CD4-positive, CD25-positive, alpha-beta regulatory T cell (primary cell): ENCODE results near the gene OR52N2. TPM values are rescaled to one million over a fixed set of nuclear protein-coding genes. Genes with fewer than 3 reads are reported as not detected.

Source experiments
- ATAC-seq, 2 donors: fragments of 150-1000 bp; cut with Tn5 transposase; one replicate each; pipeline ENCODE4 v1.10.0; 2021; ENCODE audit warnings: low read depth in 2 of 2, moderate number of reproducible peaks in 2 of 2, moderate library complexity in 1 of 2
- DNase-seq, 3 donors: peaks; one replicate each; pipeline versions ENCODE4 v3.0.0 to v3.0.0-alpha.2; 2012 to 2022; ENCODE audit warnings: mixed read lengths in 1 of 3
- H3K27ac ChIP-seq: one replicate; pipeline ENCODE4 v1.7.0; 2013; ENCODE audit warnings: mild to moderate bottlenecking, low read length; ENCODE audit not compliant: insufficient read depth, poor library complexity, severe bottlenecking
- H3K27me3 ChIP-seq: one replicate; pipeline ENCODE4 v1.7.0; 2013; ENCODE audit warnings: low read length; ENCODE audit not compliant: control insufficient read depth, insufficient read depth
- H3K36me3 ChIP-seq: one replicate; pipeline ENCODE4 v1.7.0; 2013; ENCODE audit warnings: mild to moderate bottlenecking, low read length, moderate library complexity; ENCODE audit not compliant: control insufficient read depth, insufficient read depth
- H3K4me1 ChIP-seq: 2 replicates; pipeline ENCODE4 v1.7.0; 2013; ENCODE audit warnings: mild to moderate bottlenecking, low read length; ENCODE audit not compliant: insufficient read depth, control insufficient read depth, poor library complexity, severe bottlenecking
- H3K4me3 ChIP-seq: one replicate; pipeline ENCODE4 v1.7.0; 2013; ENCODE audit warnings: low read depth, mild to moderate bottlenecking, low read length, moderate library complexity
- H3K9me3 ChIP-seq, 2 experiments: 1 replicate in 1 of 2; 2 replicates in 1 of 2; pipeline ENCODE4 v1.7.0; 2013; ENCODE audit warnings: low read length in 2 of 2, mild to moderate bottlenecking in 1 of 2, moderate library complexity in 1 of 2; ENCODE audit not compliant: control insufficient read depth in 2 of 2
- H3K27ac Mint-ChIP-seq, 3 donors: one replicate each; pipeline ENCODE4 v1.8.0; 2020 to 2022; ENCODE audit warnings: mild to moderate bottlenecking in 3 of 3, mixed read lengths in 3 of 3, moderate library complexity in 2 of 3
- H3K27me3 Mint-ChIP-seq: one replicate; pipeline ENCODE4 v1.8.0; 2022; ENCODE audit warnings: mild to moderate bottlenecking, mixed read lengths
- H3K36me3 Mint-ChIP-seq: one replicate; pipeline ENCODE4 v1.8.0; 2020; ENCODE audit warnings: mixed read lengths
- H3K4me1 Mint-ChIP-seq, 4 donors: one replicate each; pipeline ENCODE4 v1.8.0; 2020 to 2022; ENCODE audit warnings: mixed read lengths in 4 of 4, mild to moderate bottlenecking in 1 of 4
- H3K4me3 Mint-ChIP-seq, 4 donors: one replicate each; pipeline ENCODE4 v1.8.0; 2020 to 2022; ENCODE audit warnings: mild to moderate bottlenecking in 4 of 4, mixed read lengths in 4 of 4, moderate library complexity in 3 of 4
- H3K9me3 Mint-ChIP-seq, 7 donors: one replicate each; pipeline ENCODE4 v1.8.0; 2020 to 2022; ENCODE audit warnings: mixed read lengths in 7 of 7, mild to moderate bottlenecking in 3 of 7, moderate library complexity in 2 of 7
- polyA plus RNA-seq, 4 donors: library from polyadenylated mRNA; unstranded; fragments of 300-500 nt; fragmentation: Illumina TruSeq; gene quantifications; one replicate each; pipeline ENCODE4 v1.2.3, GENCODE V29; 2021
- total RNA-seq: library from RNA; stranded (reverse); gene quantifications from one replicate; pipeline ENCODE4 v1.2.3, GENCODE V29; 2022

Gene OR52N2
- total RNA-seq (not detected), polyA plus RNA-seq (not detected)

GRCh38 chr11:5808500-5809121 lies at the start of gene OR52N2:
OR52N2 (plus strand) TSS chr11:5808924; CDS start chr11:5820336, 11,412 bp downstream.
- DNase-seq = peak; percentile 54 to 69 (median 65)
- no peaks in the 10 kb centered on the region for H3K9me3 ChIP-seq
- peaks cover 8% of the 10 kb centered on the region for H3K27me3 ChIP-seq
- Mint-ChIP-seq H3K27ac (peak within 1 kb of the TSS in 1 of 3 donors; percentile 80), H3K9me3 (peaks cover 0 to 7% (median 0%) of the 10 kb centered on the region in 7 donors), H3K27me3 (peaks cover 29% of the 10 kb centered on the region), H3K36me3 (no peaks in the 10 kb centered on the region), H3K4me3 (peak within 1 kb of the TSS; percentile 43 to 93 (median 88)), H3K4me1 (peaks cover 0 to 15% (median 9%) of the 10 kb centered on the region in 4 donors)
- no peaks in the 10 kb centered on the region for H3K36me3 ChIP-seq
- ATAC-seq = peak; percentile 73 to 80
- H3K4me3 ChIP-seq = peak within 1 kb of the TSS; percentile 68
- peaks cover 9% of the 10 kb centered on the region for H3K4me1 ChIP-seq
- H3K27ac ChIP-seq = no peak within 1 kb of the TSS

GRCh38 chr11:5767056-5767455 lies 41.7 kb upstream of the OR52N2 start:
- Mint-ChIP-seq H3K9me3 (peaks cover 0 to 3% (median 0%) of the 10 kb centered on the region in 7 donors), H3K4me3 (no peak overlapping the region), H3K27ac (no peak overlapping the region), H3K36me3 (no peaks in the 10 kb centered on the region), H3K4me1 (no peaks in the 10 kb centered on the region), H3K27me3 (peaks cover 7% of the 10 kb centered on the region)
- Histone ChIP-seq H3K9me3 (no peaks in the 10 kb centered on the region), H3K4me1 (no peaks in the 10 kb centered on the region), H3K36me3 (no peaks in the 10 kb centered on the region), H3K4me3 (no peak overlapping the region), H3K27me3 (no peaks in the 10 kb centered on the region), H3K27ac (no peak overlapping the region)
- DNase-seq = no peak
- ATAC-seq = no peak

- Histone ChIP-seq H3K4me1 (no peaks in the 10 kb centered on the region), H3K36me3 (no peaks in the 10 kb centered on the region), H3K4me3 (no peak within 1 kb of the TSS), H3K9me3 (peaks cover 0 to 3% of the 10 kb centered on the region in 2 experiments), H3K27me3 (peaks cover 5% of the 10 kb centered on the region), H3K27ac (no peak within 1 kb of the TSS)
- no peak for DNase-seq
- H3K27me3 Mint-ChIP-seq = peaks cover 17% of the 10 kb centered on the region
- peaks cover 0 to 3% (median 0%) of the 10 kb centered on the region in 7 donors for H3K9me3 Mint-ChIP-seq
- H3K4me1 Mint-ChIP-seq = peaks cover 0 to 3% (median 0%) of the 10 kb centered on the region in 4 donors
- H3K36me3 Mint-ChIP-seq = no peaks in the 10 kb centered on the region
- no peak within 1 kb of the TSS for H3K27ac Mint-ChIP-seq
- no peak within 1 kb of the TSS for H3K4me3 Mint-ChIP-seq
- no peak for ATAC-seq
Measured at GRCh38 chr11:5783255-5783654, 25.5 kb upstream of the OR52N2 start, which contains the start of gene OR52N5. OR52N5 (minus strand) TSS chr11:5783355; CDS start chr11:5778634, 4,721 bp downstream.

- Mint-ChIP-seq H3K4me3 (no peak within 1 kb of the TSS), H3K9me3 (peaks cover 0 to 1% (median 0%) of the 10 kb centered on the region in 7 donors), H3K4me1 (no peaks in the 10 kb centered on the region), H3K27ac (no peak within 1 kb of the TSS), H3K27me3 (peaks cover 6% of the 10 kb centered on the region), H3K36me3 (no peaks in the 10 kb centered on the region)
- Histone ChIP-seq H3K4me3 (no peak within 1 kb of the TSS), H3K9me3 (no peaks in the 10 kb centered on the region), H3K27ac (no peak within 1 kb of the TSS), H3K4me1 (no peaks in the 10 kb centered on the region), H3K36me3 (no peaks in the 10 kb centered on the region), H3K27me3 (no peaks in the 10 kb centered on the region)
- DNase-seq = no peak
- no peak for ATAC-seq
Measured at GRCh38 chr11:5791165-5791564, 17.6 kb upstream of the OR52N2 start, which contains the start of gene OR52N1. OR52N1 (minus strand) TSS chr11:5791265; CDS start chr11:5788816, 2,449 bp downstream.

- H3K36me3 Mint-ChIP-seq = no peaks in the 10 kb centered on the region
- H3K4me3 ChIP-seq = no peak overlapping the region
- no peaks in the 10 kb centered on the region for H3K4me1 ChIP-seq
- no peak overlapping the region for H3K4me3 Mint-ChIP-seq
- H3K27ac ChIP-seq = no peak overlapping the region
- peaks cover 0 to 1% (median 0%) of the 10 kb centered on the region in 7 donors for H3K9me3 Mint-ChIP-seq
- peaks cover 20% of the 10 kb centered on the region for H3K27me3 Mint-ChIP-seq
- no peaks in the 10 kb centered on the region for H3K4me1 Mint-ChIP-seq
- no peak overlapping the region for H3K27ac Mint-ChIP-seq
- H3K9me3 ChIP-seq = no peaks in the 10 kb centered on the region
- no peaks in the 10 kb centered on the region for H3K36me3 ChIP-seq
- ATAC-seq = no peak
- no peak for DNase-seq
- peaks cover 8% of the 10 kb centered on the region for H3K27me3 ChIP-seq
Measured at GRCh38 chr11:5796541-5796940, 12.2 kb upstream of the OR52N2 start.

GRCh38 chr11:5803982-5804381 lies 4.7 kb upstream of the OR52N2 start:
- H3K36me3 Mint-ChIP-seq = no peaks in the 10 kb centered on the region
- peaks cover 17% of the 10 kb centered on the region for H3K27me3 Mint-ChIP-seq
- H3K4me1 Mint-ChIP-seq = peaks cover 0 to 9% (median 4%) of the 10 kb centered on the region in 4 donors
- ATAC-seq (no peak), DNase-seq (no peak)
- Histone ChIP-seq H3K27me3 (peaks cover 7% of the 10 kb centered on the region), H3K27ac (no peak overlapping the region), H3K4me3 (no peak overlapping the region), H3K36me3 (no peaks in the 10 kb centered on the region), H3K9me3 (no peaks in the 10 kb centered on the region), H3K4me1 (peaks cover 8% of the 10 kb centered on the region)
- no peak overlapping the region for H3K27ac Mint-ChIP-seq
- no peak overlapping the region for H3K4me3 Mint-ChIP-seq
- H3K9me3 Mint-ChIP-seq = peaks cover 0 to 12% (median 2%) of the 10 kb centered on the region in 7 donors

GRCh38 chr11:5807580-5807979 lies 1.1 kb upstream of the OR52N2 start:
- Histone ChIP-seq H3K27me3 (peaks cover 8% of the 10 kb centered on the region), H3K9me3 (no peaks in the 10 kb centered on the region), H3K4me3 (no peak overlapping the region), H3K36me3 (no peaks in the 10 kb centered on the region), H3K27ac (no peak overlapping the region), H3K4me1 (peaks cover 9% of the 10 kb centered on the region)
- Mint-ChIP-seq H3K4me1 (peaks cover 0 to 15% (median 9%) of the 10 kb centered on the region in 4 donors), H3K27me3 (peaks cover 29% of the 10 kb centered on the region), H3K27ac (no peak overlapping the region), H3K4me3 (no peak overlapping the region), H3K36me3 (no peaks in the 10 kb centered on the region), H3K9me3 (peaks cover 0 to 12% (median 2%) of the 10 kb centered on the region in 7 donors)
- DNase-seq = no peak
- ATAC-seq = no peak

GRCh38 chr11:5809122-5809519 lies 397 bp downstream of the OR52N2 start:
- H3K4me1 ChIP-seq = peaks cover 9% of the 10 kb centered on the region
- peak overlapping the region; percentile 43 to 93 (median 88) for H3K4me3 Mint-ChIP-seq
- no peaks in the 10 kb centered on the region for H3K36me3 Mint-ChIP-seq
- peak overlapping the region in 1 of 3 donors; percentile 80 for H3K27ac Mint-ChIP-seq
- H3K36me3 ChIP-seq = no peaks in the 10 kb centered on the region
- no peak overlapping the region for H3K27ac ChIP-seq
- H3K9me3 Mint-ChIP-seq = peaks cover 0 to 6% (median 0%) of the 10 kb centered on the region in 7 donors
- H3K27me3 Mint-ChIP-seq = peaks cover 29% of the 10 kb centered on the region
- peak overlapping the region; percentile 68 for H3K4me3 ChIP-seq
- H3K9me3 ChIP-seq = no peaks in the 10 kb centered on the region
- H3K4me1 Mint-ChIP-seq = peaks cover 0 to 15% (median 9%) of the 10 kb centered on the region in 4 donors
- DNase-seq (peak in 1 of 3 donors; percentile 20), ATAC-seq (no peak)
- peaks cover 8% of the 10 kb centered on the region for H3K27me3 ChIP-seq
